SK-N-SH (cell line): ENCODE results near the gene DLEU7. TPM values are rescaled to one million over a fixed set of nuclear protein-coding genes. Genes with fewer than 3 reads are reported as not detected.

Experiments used
- CTCF ChIA-PET: fragments of 300-600, 350-600 bp; formaldehyde crosslinking; extraction: SDS; loops from one replicate; lab custom pipeline; 2021; lab: Yijun Ruan, JAX
- POLR2A ChIA-PET: fragments of 350-600 bp; sonication (Branson Sonifier 250); formaldehyde crosslinking; extraction: SDS; loops from one replicate; lab custom pipeline; 2020; ENCODE audit warnings: antibody characterized with exemption, inconsistent platforms; lab: Yijun Ruan, JAX
- DNase-seq: peaks from one replicate; pipeline ENCODE4 v3.0.0; 2012
- H2AFZ ChIP-seq: fragments of 200-600 bp; sonication (generic); 2 replicates; pipeline ENCODE4 v1.8.1; 2016; ENCODE audit warnings: antibody characterized with exemption, mild to moderate bottlenecking, low read depth
- H3F3A ChIP-seq: fragments of 200-600 bp; sonication (generic); replicated peaks from 2 replicates; pipeline ENCODE3; 2016; ENCODE audit warnings: antibody characterized with exemption, mild to moderate bottlenecking; ENCODE audit not compliant: insufficient read depth
- H3K27ac ChIP-seq, 2 experiments: fragments of 200-500 bp in 1 of 2; fragments of 200-600 bp in 1 of 2; sonication (Bioruptor generic) in 1 of 2; sonication (generic), shearing (Covaris generic) in 1 of 2; 2 replicates each; pipeline versions ENCODE4 v1.5.1 to v1.6.1; 2014 to 2016; ENCODE audit warnings: low read depth in 2 of 2, inconsistent platforms in 1 of 2, low read length in 1 of 2, mild to moderate bottlenecking in 1 of 2, mixed read lengths in 1 of 2
- H3K27me3 ChIP-seq: fragments of 200-600 bp; sonication (generic), shearing (Covaris generic); 2 replicates; pipeline ENCODE4 v1.6.1; 2016; ENCODE audit warnings: mixed run types; ENCODE audit not compliant: insufficient read depth
- H3K36me3 ChIP-seq, 2 experiments: fragments of 200-500 bp in 1 of 2; fragments of 200-600 bp in 1 of 2; sonication (Bioruptor generic) in 1 of 2; sonication (generic) in 1 of 2; replicated peaks in 1 of 2; 2 replicates each; pipeline versions ENCODE3 to v1.5.1; 2014 to 2016; ENCODE audit warnings: low read length in 1 of 2, mild to moderate bottlenecking in 1 of 2; ENCODE audit not compliant: insufficient read depth in 2 of 2, control insufficient read depth in 1 of 2
- H3K4me1 ChIP-seq, 2 experiments: fragments of 200-500 bp in 1 of 2; fragments of 200-600 bp in 1 of 2; sonication (Bioruptor generic) in 1 of 2; sonication (generic), shearing (Covaris generic) in 1 of 2; 2 replicates each; pipeline versions ENCODE4 v1.5.1 to v1.6.1; 2014 to 2016; ENCODE audit warnings: low read depth in 1 of 2, low read length in 1 of 2, mixed run types in 1 of 2; ENCODE audit not compliant: insufficient read depth in 2 of 2, control insufficient read depth in 1 of 2
- H3K4me2 ChIP-seq: fragments of 200-600 bp; sonication (generic), shearing (Covaris generic); 2 replicates; pipeline ENCODE4 v1.6.1; 2017; ENCODE audit warnings: mixed run types
- H3K4me3 ChIP-seq, 2 experiments: fragments of 200-500 bp in 1 of 2; fragments of 200-600 bp in 1 of 2; sonication (Bioruptor generic) in 1 of 2; sonication (generic), shearing (Covaris generic) in 1 of 2; 2 replicates each; pipeline versions ENCODE4 v1.5.1 to v1.8.1; 2014 to 2016; ENCODE audit warnings: low read depth in 2 of 2, inconsistent platforms in 1 of 2, low read length in 1 of 2, mild to moderate bottlenecking in 1 of 2, mixed read lengths in 1 of 2, moderate library complexity in 1 of 2
- H3K79me2 ChIP-seq: fragments of 200-600 bp; sonication (generic); 2 replicates; pipeline ENCODE4 v1.8.1; 2017; ENCODE audit warnings: mild to moderate bottlenecking; ENCODE audit not compliant: insufficient read depth
- H3K9ac ChIP-seq: fragments of 200-600 bp; sonication (generic); 2 replicates; pipeline ENCODE4 v1.6.1; 2017; ENCODE audit warnings: mixed run types
- H3K9me2 ChIP-seq: fragments of 200-600 bp; sonication (generic); 2 replicates; pipeline ENCODE4 v1.6.1; 2017; ENCODE audit warnings: mixed run types
- H3K9me3 ChIP-seq: fragments of 200-600 bp; sonication (generic); 2 replicates; pipeline ENCODE4 v1.6.1; 2017; ENCODE audit warnings: mixed run types, mild to moderate bottlenecking, moderate library complexity
- H4K20me1 ChIP-seq: fragments of 200-600 bp; sonication (generic); 2 replicates; pipeline ENCODE4 v1.6.1; 2017; ENCODE audit warnings: mild to moderate bottlenecking, mixed run types; ENCODE audit not compliant: insufficient read depth
- CHD2 ChIP-seq: fragments of 150-350 bp; IDR thresholded peaks from 2 replicates; pipeline ENCODE4 v1.6.1; 2018; ENCODE audit warnings: low read length; ENCODE audit not compliant: partially characterized antibody
- ELF1 ChIP-seq: IDR thresholded peaks from 2 replicates; pipeline ENCODE4 v1.4.0; 2012
- EP300 ChIP-seq, 2 experiments: IDR thresholded peaks; 2 replicates each; pipeline versions ENCODE4 v1.4.0 to v1.6.1; 2012; ENCODE audit warnings: borderline replicate concordance in 1 of 2, low read depth in 1 of 2, low read length in 1 of 2
- EZH2phosphoT487 ChIP-seq: fragments of 200-600 bp; sonication (generic); IDR thresholded peaks from 2 replicates; pipeline ENCODE4 v1.6.1; 2017; ENCODE audit warnings: low read depth, mixed run types, mild to moderate bottlenecking, antibody characterized with exemption, moderate library complexity, borderline replicate concordance
- FOSL2 ChIP-seq: IDR thresholded peaks from 2 replicates; pipeline ENCODE4 v1.4.0; 2012; ENCODE audit warnings: low read depth, mild to moderate bottlenecking, moderate library complexity, borderline replicate concordance
- GABPA ChIP-seq: IDR thresholded peaks from 2 replicates; pipeline ENCODE4 v1.4.0; 2012; ENCODE audit warnings: low read depth, mild to moderate bottlenecking
- IRF3 ChIP-seq: fragments of 150-350 bp; IDR thresholded peaks from 2 replicates; pipeline ENCODE4 v1.6.1; 2016; ENCODE audit warnings: mild to moderate bottlenecking, low read depth, low read length
- MXI1 ChIP-seq: IDR thresholded peaks from 2 replicates; pipeline ENCODE4 v1.6.1; 2012; ENCODE audit warnings: mild to moderate bottlenecking, low read depth, low read length, improper control_type of control experiment
- NFIC ChIP-seq: IDR thresholded peaks from 2 replicates; pipeline ENCODE4 v1.4.0; 2012; ENCODE audit warnings: borderline replicate concordance
- NRF1 ChIP-seq: IDR thresholded peaks from 2 replicates; pipeline ENCODE4 v1.6.1; 2012; ENCODE audit warnings: low read depth, mild to moderate bottlenecking, low read length
- RFX5 ChIP-seq: IDR thresholded peaks from 2 replicates; pipeline ENCODE4 v1.6.1; 2012; ENCODE audit warnings: mild to moderate bottlenecking, improper control_type of control experiment, low read length
- SIN3A ChIP-seq: IDR thresholded peaks from 2 replicates; pipeline ENCODE4 v1.6.1; 2012; ENCODE audit warnings: low read depth, mild to moderate bottlenecking, low read length, moderate library complexity, borderline replicate concordance
- TAF1 ChIP-seq: IDR thresholded peaks from 2 replicates; pipeline ENCODE4 v1.6.1; 2012; ENCODE audit warnings: low read depth, mild to moderate bottlenecking, low read length, moderate library complexity, borderline replicate concordance
- TCF12 ChIP-seq: IDR thresholded peaks from 2 replicates; pipeline ENCODE4 v1.4.0; 2012
- TEAD4 ChIP-seq: IDR thresholded peaks from 2 replicates; pipeline ENCODE4 v1.4.0; 2012; ENCODE audit warnings: mild to moderate bottlenecking, borderline replicate concordance; ENCODE audit not compliant: insufficient read depth
- WGBS: methylation state at CpG from one replicate; pipeline ENCODE4 v1.1.6; 2017; ENCODE audit warnings: low lambda C conversion rate; 5-methylcytosine and 5-hydroxymethylcytosine counted together
- polyA plus RNA-seq, 3 experiments: library from polyadenylated mRNA; depleted of rRNA; stranded (reverse); fragments of >200 nt; gene quantifications; 2 replicates each; pipeline ENCODE4 v1.2.3, GENCODE V29; 2012
- TF ChIP-seq, protein P1 (sequence below): IDR thresholded peaks from 2 replicates; pipeline ENCODE4; 2012
- TF ChIP-seq, protein P2 (sequence below): IDR thresholded peaks from 2 replicates; pipeline ENCODE4 v1.6.1; 2012; ENCODE audit warnings: mild to moderate bottlenecking, low read depth, low read length, moderate library complexity
- TF ChIP-seq, protein P3 (sequence below): IDR thresholded peaks from 2 replicates; pipeline ENCODE4 v1.4.0; 2012; ENCODE audit warnings: low read depth, borderline replicate concordance

The DLEU7 gene
- polyA plus RNA-seq, 1 of the 3 experiments (the other 2 are of a cell fraction): not detected

DNA sequence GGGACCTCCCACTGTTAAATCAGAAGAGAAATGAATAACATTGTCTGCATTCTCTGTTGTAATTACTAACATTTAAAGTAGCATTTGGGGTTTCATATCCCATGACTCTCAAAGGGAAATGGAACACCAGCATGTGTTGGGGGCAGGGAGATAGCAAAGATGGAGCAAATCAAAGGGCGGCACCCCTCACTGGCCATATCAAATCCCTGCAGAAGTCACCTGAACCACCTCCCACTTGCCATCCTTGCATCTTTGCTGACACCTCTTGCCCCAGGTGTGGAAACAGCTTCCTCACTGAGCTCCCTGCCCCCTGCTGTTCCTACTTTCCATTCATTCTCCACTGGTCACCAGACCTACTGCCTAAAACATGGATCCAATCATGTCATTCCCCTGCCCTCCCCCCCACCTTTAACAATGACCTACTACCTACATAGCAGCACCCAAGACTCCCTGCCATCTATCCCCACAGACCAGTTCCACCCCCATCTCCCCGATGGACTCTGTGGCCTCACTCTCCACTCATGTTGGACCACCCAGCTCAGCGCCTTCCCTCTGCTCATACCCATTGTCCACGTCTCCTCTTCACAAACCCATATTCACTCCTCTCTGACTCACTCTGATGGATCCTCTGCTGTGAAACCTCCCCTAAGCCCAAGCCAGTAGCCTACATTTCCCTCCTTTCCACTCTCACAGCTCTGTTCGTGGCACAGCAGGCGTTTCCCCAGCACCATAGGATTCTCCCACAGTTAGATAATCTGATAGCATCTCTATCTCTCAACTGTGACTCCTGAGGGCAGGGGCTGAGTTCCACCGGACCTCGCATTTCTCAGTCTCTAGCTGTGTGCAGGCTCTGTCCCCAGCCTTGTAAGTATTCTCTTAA, 55.9 kb downstream of the DLEU7 start:
- no peak overlapping the region for H2AFZ ChIP-seq
- no peak for TF ChIP-seq IRF3
- TF ChIP-seq TEAD4: no peak
- TF ChIP-seq RFX5: no peak
- TF ChIP-seq, protein P1, sequence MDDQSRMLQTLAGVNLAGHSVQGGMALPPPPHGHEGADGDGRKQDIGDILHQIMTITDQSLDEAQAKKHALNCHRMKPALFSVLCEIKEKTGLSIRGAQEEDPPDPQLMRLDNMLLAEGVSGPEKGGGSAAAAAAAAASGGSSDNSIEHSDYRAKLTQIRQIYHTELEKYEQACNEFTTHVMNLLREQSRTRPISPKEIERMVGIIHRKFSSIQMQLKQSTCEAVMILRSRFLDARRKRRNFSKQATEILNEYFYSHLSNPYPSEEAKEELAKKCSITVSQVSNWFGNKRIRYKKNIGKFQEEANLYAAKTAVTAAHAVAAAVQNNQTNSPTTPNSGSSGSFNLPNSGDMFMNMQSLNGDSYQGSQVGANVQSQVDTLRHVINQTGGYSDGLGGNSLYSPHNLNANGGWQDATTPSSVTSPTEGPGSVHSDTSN: no peak
- TF ChIP-seq, protein P2, sequence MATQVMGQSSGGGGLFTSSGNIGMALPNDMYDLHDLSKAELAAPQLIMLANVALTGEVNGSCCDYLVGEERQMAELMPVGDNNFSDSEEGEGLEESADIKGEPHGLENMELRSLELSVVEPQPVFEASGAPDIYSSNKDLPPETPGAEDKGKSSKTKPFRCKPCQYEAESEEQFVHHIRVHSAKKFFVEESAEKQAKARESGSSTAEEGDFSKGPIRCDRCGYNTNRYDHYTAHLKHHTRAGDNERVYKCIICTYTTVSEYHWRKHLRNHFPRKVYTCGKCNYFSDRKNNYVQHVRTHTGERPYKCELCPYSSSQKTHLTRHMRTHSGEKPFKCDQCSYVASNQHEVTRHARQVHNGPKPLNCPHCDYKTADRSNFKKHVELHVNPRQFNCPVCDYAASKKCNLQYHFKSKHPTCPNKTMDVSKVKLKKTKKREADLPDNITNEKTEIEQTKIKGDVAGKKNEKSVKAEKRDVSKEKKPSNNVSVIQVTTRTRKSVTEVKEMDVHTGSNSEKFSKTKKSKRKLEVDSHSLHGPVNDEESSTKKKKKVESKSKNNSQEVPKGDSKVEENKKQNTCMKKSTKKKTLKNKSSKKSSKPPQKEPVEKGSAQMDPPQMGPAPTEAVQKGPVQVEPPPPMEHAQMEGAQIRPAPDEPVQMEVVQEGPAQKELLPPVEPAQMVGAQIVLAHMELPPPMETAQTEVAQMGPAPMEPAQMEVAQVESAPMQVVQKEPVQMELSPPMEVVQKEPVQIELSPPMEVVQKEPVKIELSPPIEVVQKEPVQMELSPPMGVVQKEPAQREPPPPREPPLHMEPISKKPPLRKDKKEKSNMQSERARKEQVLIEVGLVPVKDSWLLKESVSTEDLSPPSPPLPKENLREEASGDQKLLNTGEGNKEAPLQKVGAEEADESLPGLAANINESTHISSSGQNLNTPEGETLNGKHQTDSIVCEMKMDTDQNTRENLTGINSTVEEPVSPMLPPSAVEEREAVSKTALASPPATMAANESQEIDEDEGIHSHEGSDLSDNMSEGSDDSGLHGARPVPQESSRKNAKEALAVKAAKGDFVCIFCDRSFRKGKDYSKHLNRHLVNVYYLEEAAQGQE: no peak
- TF ChIP-seq FOSL2: no peak
- TF ChIP-seq EP300 (IDR thresholded peaks at IDR 0.05; ENCODE audit: borderline replicate concordance in 1 of 2, low read depth in 1 of 2, low read length in 1 of 2): no peak
- TF ChIP-seq MXI1: no peak
- no peak for TF ChIP-seq TAF1
- no peak for TF ChIP-seq EZH2phosphoT487
- TF ChIP-seq NFIC: no peak
- TF ChIP-seq NRF1: no peak
- no peak for TF ChIP-seq GABPA
- no peak for TF ChIP-seq CHD2
- TF ChIP-seq ELF1: no peak
- TF ChIP-seq SIN3A: no peak
- TF ChIP-seq, protein P3, sequence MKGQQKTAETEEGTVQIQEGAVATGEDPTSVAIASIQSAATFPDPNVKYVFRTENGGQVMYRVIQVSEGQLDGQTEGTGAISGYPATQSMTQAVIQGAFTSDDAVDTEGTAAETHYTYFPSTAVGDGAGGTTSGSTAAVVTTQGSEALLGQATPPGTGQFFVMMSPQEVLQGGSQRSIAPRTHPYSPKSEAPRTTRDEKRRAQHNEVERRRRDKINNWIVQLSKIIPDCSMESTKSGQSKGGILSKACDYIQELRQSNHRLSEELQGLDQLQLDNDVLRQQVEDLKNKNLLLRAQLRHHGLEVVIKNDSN: no peak
- no peak for TF ChIP-seq TCF12

More for the DNA sequence above, 55.9 kb downstream of the DLEU7 start:
- Histone ChIP-seq H3K4me3 (no peak overlapping the region), H3K27me3 (no peaks in the 10 kb centered on the region), H3K9me2 (no peaks in the 10 kb centered on the region), H3K27ac (no peak overlapping the region), H3K4me1 (no peaks in the 10 kb centered on the region), H3K9me3 (no peaks in the 10 kb centered on the region), H3K36me3 (no peaks in the 10 kb centered on the region), H3K9ac (no peak overlapping the region), H3K79me2 (no peaks in the 10 kb centered on the region), H4K20me1 (no peaks in the 10 kb centered on the region), H3F3A (no peaks in the 10 kb centered on the region), H3K4me2 (no peak overlapping the region)
- ChIA-PET CTCF (interaction anchor here (1.0 to 1.3 kb wide), 3 partner anchors 13 to 790 kb away, joined by 4 read pairs; no protein-coding TSS in a partner anchor), POLR2A (no interaction called here)
- no peak for DNase-seq
- 88% methylated on average over 8 of the region's 8 CpGs for WGBS
